ENCODE results near the gene LTBP1.
"Not testable (repeated sequence)": the region's sequence is repeated elsewhere in the genome, so short reads cannot be mapped to it uniquely, and the experiment has no call there.

LTBP1 gene

DNA sequence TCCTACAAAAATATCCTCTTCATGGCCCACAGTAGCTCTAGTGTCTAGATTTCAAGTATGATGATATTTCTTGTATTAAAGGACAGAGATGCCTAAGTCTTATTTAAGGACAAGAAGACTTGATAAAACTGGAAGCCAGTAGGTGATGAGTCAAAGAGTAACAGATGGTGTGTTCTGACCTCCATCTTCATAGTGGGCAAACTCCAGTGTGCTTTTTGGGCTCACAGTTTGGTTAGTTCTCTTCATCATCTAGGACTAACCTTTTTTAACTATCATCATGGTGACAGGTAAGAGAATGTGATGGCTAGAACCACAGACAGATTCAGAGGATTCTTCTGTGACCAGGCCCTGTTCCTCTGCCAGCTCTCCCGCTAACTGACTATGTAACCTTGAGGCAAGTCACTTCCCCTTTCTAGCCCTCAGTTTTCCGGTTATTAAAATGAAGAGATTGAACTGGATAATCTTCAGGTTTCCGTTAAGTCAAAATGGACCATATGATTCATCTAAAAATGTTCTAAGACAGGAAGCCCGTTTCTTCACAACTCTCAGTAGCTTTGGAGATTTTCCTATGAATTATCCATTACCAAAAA, 389.4 kb downstream of the LTBP1 start:
- no peak for DNase-seq (ENCODE audit: low read depth in 2 of 3, low spot score in 1 of 3)

- DNase-seq (ENCODE audit: low read depth in 2 of 3, low spot score in 1 of 3), result no peak
Observed at GRCh38 chr2:33337385-33337960, 390.7 kb downstream of the LTBP1 start.

DNA sequence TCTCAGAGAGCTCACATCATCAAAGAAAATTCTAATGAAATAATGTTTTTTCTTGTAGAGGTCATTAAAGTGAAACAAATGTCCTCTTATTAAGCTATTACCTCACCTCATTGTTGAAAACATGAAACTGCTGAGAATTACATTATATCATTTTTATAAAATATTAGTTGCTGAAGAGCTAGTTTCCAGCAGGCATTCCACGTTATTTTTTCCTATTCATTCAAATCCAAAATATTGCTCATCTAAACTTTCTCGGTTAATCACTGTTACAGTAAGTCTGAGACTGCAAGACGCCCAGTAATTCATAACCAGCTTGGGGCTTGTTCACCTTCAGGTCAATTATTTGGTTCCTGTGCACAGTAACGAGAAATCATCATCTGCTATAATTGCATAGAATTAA, 391.2 kb downstream of the LTBP1 start:
- no peak for DNase-seq (ENCODE audit: low read depth in 2 of 3, low spot score in 1 of 3)

- DNase-seq (ENCODE audit: low read depth in 2 of 3, low spot score in 1 of 3), result no peak
Observed at GRCh38 chr2:33339269-33339668, 392.5 kb downstream of the LTBP1 start.

- no peak for DNase-seq (ENCODE audit: low read depth in 2 of 3, low spot score in 1 of 3)
Observed at GRCh38 chr2:33340280-33340679, 393.5 kb downstream of the LTBP1 start.

GRCh38 chr2:33342171-33342570, 395.4 kb downstream of the LTBP1 start:
- DNase-seq (ENCODE audit: low read depth in 2 of 3, low spot score in 1 of 3), result no peak

DNA sequence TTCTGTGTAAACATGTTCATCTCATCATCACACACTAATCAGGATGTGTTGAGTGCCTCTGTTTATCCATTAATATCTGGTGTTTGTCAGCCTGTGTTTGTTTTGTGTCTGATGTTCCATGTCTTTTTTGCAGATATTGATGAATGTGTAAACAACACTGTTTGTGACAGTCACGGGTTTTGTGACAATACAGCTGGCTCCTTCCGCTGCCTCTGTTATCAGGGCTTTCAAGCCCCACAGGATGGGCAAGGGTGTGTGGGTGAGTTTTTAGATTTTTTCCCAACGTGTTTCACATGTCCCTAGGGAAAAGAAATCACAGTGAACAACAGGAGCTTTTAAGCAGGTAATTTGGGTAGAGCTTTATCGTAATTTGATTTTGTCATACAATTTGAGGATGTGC, 396.0 kb downstream of the LTBP1 start:
- no peak for DNase-seq (ENCODE audit: low read depth in 2 of 3, low spot score in 1 of 3)

DNA sequence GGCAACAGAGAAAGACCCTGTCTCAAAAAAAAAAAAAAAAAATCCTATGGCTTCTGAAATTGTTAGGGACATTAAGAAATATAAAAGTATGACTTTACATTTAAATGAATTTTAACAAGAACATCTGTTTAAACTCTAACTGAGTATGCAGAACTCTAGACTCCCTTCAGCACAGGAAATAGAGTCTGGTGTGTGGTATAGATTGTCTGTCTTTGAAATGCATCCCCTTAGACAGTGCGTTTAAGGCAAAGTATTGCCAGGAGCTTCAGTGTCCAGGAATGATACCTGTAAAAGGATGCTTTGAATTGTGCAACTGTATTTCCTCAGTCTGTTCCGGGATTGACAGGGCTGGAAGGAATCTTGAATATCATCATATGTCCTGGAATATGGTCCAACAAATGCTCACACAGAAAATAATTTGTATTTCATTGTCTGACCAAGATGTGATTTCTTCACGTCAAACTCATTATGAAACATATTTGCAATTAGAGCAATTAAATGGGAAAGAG, 396.7 kb downstream of the LTBP1 start:
- no peak for DNase-seq (ENCODE audit: low read depth in 2 of 3, low spot score in 1 of 3)

- DNase-seq (ENCODE audit: low read depth in 2 of 3, low spot score in 1 of 3), result no peak
Observed at GRCh38 chr2:33344230-33344629, 397.5 kb downstream of the LTBP1 start.

- DNase-seq (ENCODE audit: low read depth in 2 of 3, low spot score in 1 of 3), result no peak
Observed at GRCh38 chr2:33347856-33348255, 401.1 kb downstream of the LTBP1 start.

DNA sequence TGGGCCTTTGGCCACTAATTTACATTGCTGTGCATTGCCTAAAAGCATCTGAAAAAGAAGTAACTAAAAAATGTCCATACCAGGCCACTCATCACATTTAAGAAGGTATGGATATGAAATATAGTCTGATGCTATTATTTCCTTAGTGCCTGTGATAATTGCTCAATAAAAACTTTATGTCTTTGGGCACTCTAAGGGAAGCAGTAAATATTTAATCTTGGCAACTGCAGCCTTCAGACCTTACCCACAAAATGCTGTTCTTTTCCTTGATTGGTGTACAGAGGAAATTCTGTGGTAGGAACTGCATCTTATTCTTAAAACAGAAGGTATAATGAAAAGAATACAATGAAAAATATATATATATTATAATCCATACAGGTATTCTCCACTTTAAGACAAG, 403.9 kb downstream of the LTBP1 start:
- no peak for DNase-seq (ENCODE audit: low read depth in 2 of 3, low spot score in 1 of 3)

GRCh38 chr2:33351781-33352180, 405.0 kb downstream of the LTBP1 start:
- DNase-seq (ENCODE audit: low read depth in 2 of 3, low spot score in 1 of 3), result no peak

DNA sequence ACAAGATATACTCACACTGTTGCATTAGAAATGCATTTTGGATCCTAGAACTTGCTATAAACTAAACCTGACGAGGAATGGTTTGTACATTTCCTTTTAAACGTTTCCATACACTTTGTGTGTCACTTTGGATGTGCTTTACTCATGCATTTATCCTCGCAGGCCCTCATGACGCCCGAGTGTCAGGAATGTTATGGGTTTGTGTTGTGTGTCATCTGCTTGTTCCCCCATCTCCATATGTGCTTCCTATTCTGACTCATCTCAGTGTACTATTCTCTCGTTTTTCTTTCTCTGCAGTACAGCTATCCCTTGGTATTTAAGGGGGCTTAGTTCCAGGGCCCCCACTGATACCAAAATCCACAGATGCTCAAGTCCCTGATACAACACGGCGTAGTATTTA, 408.2 kb downstream of the LTBP1 start:
- no peak for DNase-seq (ENCODE audit: low read depth in 2 of 3, low spot score in 1 of 3)

- DNase-seq (ENCODE audit: low read depth in 2 of 3, low spot score in 1 of 3), result no peak
Observed at GRCh38 chr2:33358878-33359277, 412.1 kb downstream of the LTBP1 start.

GRCh38 chr2:33363325-33364298, 416.9 kb downstream of the LTBP1 start:
- no peak for DNase-seq (ENCODE audit: low read depth in 2 of 3, low spot score in 1 of 3)

DNA sequence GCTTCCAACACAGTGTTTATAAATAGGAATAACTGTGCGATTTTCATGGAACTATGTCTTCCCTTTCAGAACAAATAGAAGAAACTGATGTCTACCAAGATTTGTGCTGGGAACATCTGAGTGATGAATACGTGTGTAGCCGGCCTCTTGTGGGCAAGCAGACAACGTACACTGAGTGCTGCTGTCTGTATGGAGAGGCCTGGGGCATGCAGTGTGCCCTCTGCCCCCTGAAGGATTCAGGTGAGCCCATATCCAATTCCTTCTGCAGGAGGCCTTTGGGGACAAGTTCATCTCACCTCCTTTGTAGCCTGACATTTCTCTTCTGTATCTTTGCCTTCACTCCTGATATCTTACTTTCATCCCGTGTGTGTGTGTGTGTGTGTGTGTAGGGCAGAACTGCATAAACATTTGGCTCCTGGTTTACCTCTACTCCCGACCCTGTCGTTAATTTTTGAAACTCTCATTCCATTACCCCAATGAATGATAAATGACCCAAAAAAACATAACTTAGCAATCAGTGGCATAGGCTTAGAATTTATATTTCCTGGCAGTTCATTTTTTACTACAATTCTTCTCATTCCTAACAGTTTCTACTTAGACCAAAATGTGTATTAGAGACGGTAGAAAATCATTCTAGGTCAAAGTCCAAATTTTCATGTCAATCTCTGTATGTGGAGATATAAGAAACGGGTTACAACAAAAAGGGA, 418.7 kb downstream of the LTBP1 start:
- no peak for DNase-seq (ENCODE audit: low read depth in 2 of 3, low spot score in 1 of 3)

DNA sequence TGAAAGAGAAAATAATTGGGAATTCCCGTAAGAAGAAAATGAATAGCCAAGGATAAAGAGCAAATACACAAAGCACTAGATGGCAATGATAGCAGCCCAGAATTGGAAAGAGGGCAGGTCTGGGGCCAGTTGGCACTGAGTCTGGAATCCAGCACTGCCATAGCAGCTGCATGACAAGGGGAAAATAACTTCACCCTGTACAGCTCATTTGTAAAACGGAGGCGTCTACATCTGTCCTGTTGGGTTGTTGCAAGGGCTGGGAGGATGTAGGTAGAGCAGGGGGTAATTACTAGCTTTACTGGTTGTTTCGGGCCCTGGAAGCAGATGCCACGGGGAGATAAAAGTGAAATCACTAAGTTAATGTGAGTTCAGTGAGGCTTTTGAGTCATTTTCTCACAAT, 419.7 kb downstream of the LTBP1 start:
- no peak for DNase-seq (ENCODE audit: low read depth in 2 of 3, low spot score in 1 of 3)

GRCh38 chr2:33368524-33368923, 421.8 kb downstream of the LTBP1 start:
- not testable (repeated sequence) for DNase-seq (ENCODE audit: low read depth in 2 of 3, low spot score in 1 of 3)

DNA sequence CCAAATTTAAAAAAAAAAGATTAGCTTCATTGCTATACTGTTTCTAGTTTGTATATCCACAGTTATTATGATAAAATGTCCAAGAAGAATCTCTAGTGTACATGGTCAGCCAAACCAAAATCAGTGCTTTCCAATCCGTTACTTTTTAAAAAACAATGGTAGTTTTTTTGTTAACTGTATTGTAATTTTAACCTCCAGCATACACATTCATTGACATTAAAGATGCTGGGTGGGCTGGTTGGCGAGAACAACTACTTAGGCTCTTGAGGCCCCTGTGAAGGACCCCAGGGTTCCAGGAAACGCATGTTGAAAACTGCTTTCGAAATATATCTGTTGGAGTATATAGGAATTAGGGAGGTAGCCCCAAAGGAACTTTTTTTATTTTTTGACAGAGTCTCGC, 422.4 kb downstream of the LTBP1 start:
- DNase-seq (ENCODE audit: low read depth in 2 of 3, low spot score in 1 of 3), result no peak

DNA sequence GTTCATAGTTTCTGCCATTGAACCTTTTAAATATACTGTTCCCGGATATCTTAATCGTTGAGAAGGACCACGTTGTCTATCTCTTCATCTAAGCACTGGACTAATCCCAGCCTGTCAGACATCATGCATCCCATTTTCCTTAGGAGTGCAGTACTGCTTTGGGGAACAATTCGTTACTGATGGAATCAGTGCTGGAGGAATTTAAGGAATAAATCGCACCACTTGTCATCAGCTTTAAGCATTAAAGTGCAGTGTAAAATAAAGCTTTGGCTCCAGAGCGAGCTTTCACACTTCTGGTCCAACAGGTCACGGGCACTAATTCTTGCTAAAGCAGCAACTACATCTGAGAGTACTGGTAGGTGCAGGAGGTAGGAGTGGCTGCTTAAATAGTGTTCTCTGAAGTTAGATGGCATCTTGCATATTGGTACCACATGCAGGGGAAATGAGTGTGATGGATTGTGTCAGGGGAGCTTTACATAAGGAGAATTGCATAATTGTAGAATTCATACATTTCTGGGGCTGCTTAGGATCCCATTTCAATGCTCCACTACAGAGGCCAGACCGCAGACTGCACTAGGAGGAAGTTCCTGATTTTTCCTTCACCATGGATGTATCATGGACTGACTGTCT, 424.0 kb downstream of the LTBP1 start:
- no peak for DNase-seq (ENCODE audit: low read depth in 2 of 3, low spot score in 1 of 3)
